HCT116 (cell line): ENCODE results near the gene TAS1R1. TPM values are rescaled to one million over a fixed set of nuclear protein-coding genes. Genes with fewer than 3 reads are reported as not detected.

Experiments
- ATAC-seq: fragments of 200-7000 bp; cut with Tn5 transposase; 2 replicates; pipeline ENCODE4 v1.9.1; 2020; ENCODE audit warnings: mild to moderate bottlenecking, moderate library complexity
- BruUV-seq: library from RNA; stranded (reverse); fragments of 400-500 nt; replicated peaks from 2 replicates; lab custom pipeline; 2021; lab: Mats Ljungman, UMichigan
- CTCF ChIA-PET: fragments of 300-600 bp; sonication (Branson Sonifier 250); formaldehyde crosslinking; loops from one replicate; lab custom pipeline; 2021; ENCODE audit warnings: antibody characterized with exemption; lab: Charles Lee
- POLR2A ChIA-PET: fragments of 300-600, 350-600 bp; sonication (Branson Sonifier 250); formaldehyde crosslinking; loops from one replicate; lab custom pipeline; 2021; ENCODE audit warnings: antibody characterized with exemption; lab: Charles Lee
- RAD21 ChIA-PET, 2 experiments: fragments of 300-600 bp; sonication (Branson Sonifier 250); formaldehyde crosslinking; loops; one replicate each; lab custom pipeline; 2023; ENCODE audit warnings: low total read pairs in 2 of 2; ENCODE audit not compliant: uncharacterized antibody in 2 of 2, unreplicated experiment in 2 of 2, low non-redundant PET in 1 of 2; lab: Charles Lee
- DNase-seq: peaks from one replicate; pipeline ENCODE4 v3.0.0-alpha.2; 2010; ENCODE audit warnings: low read depth, low spot score
- H2AFZ ChIP-seq: fragments of 200-600 bp; shearing (Covaris generic), sonication (generic); 2 replicates; pipeline ENCODE4 v1.6.1; 2017; ENCODE audit warnings: low read depth, mixed run types, mixed read lengths, antibody characterized with exemption, low read length; ENCODE audit not compliant: poor library complexity, severe bottlenecking
- H3K27ac ChIP-seq: 2 replicates; pipeline ENCODE4 v1.5.1; 2012; ENCODE audit warnings: low read depth, low read length
- H3K27me3 ChIP-seq: fragments of 200-600 bp; sonication (generic); 2 replicates; pipeline ENCODE4 v1.6.1; 2016; ENCODE audit warnings: mixed run types, low read length, mixed read lengths; ENCODE audit not compliant: insufficient read depth
- H3K36me3 ChIP-seq, 2 experiments: fragments of 200-500 bp in 1 of 2; fragments of 200-600 bp in 1 of 2; sonication (Bioruptor generic) in 1 of 2; sonication (generic) in 1 of 2; 2 replicates each; pipeline versions ENCODE4 v1.5.1 to v1.6.1; 2014 to 2016; ENCODE audit warnings: low read length in 2 of 2, inconsistent platforms in 1 of 2, mixed read lengths in 1 of 2, mixed run types in 1 of 2; ENCODE audit not compliant: insufficient read depth in 2 of 2, control insufficient read depth in 1 of 2
- H3K4me1 ChIP-seq, 2 experiments: fragments of 200-600 bp in 1 of 2; sonication (generic) in 1 of 2; 2 replicates each; pipeline versions ENCODE4 v1.5.1 to v1.6.1; 2012 to 2017; ENCODE audit warnings: low read length in 2 of 2, inconsistent platforms in 1 of 2, mild to moderate bottlenecking in 1 of 2, mixed read lengths in 1 of 2, mixed run types in 1 of 2, moderate library complexity in 1 of 2; ENCODE audit not compliant: insufficient read depth in 2 of 2, control insufficient read depth in 1 of 2
- H3K4me2 ChIP-seq: fragments of 200-600 bp; sonication (generic); 2 replicates; pipeline ENCODE4 v1.6.1; 2017; ENCODE audit warnings: mixed run types, low read length, mixed read lengths
- H3K4me3 ChIP-seq, 2 experiments: fragments of 200-600 bp in 1 of 2; sonication (generic) in 1 of 2; replicated peaks in 1 of 2; 2 replicates each; pipeline ENCODE4 v1.5.1; 2011 to 2016; ENCODE audit warnings: low read length in 2 of 2, control low read depth in 1 of 2, low read depth in 1 of 2, mild to moderate bottlenecking in 1 of 2, mixed read lengths in 1 of 2, mixed run types in 1 of 2
- H3K79me2 ChIP-seq: fragments of 200-600 bp; sonication (generic); 2 replicates; pipeline ENCODE4 v1.6.1; 2017; ENCODE audit warnings: mild to moderate bottlenecking, mixed run types, low read length, moderate library complexity, mixed read lengths; ENCODE audit not compliant: insufficient read depth
- H3K9ac ChIP-seq: fragments of 200-600 bp; sonication (generic); 2 replicates; pipeline ENCODE4 v1.6.1; 2016; ENCODE audit warnings: low read length, mixed read lengths
- H3K9me2 ChIP-seq: fragments of 200-600 bp; sonication (generic), shearing (Covaris generic); 2 replicates; pipeline ENCODE4 v1.6.1; 2017; ENCODE audit warnings: mixed run types, mild to moderate bottlenecking, moderate library complexity; ENCODE audit not compliant: insufficient read depth
- H3K9me3 ChIP-seq, 2 experiments: fragments of 200-500 bp in 1 of 2; fragments of 200-600 bp in 1 of 2; sonication (Bioruptor generic) in 1 of 2; sonication (generic) in 1 of 2; 2 replicates each; pipeline ENCODE4 v1.6.1; 2014 to 2017; ENCODE audit warnings: low read length in 2 of 2, mixed read lengths in 2 of 2, inconsistent platforms in 1 of 2, low read depth in 1 of 2, mild to moderate bottlenecking in 1 of 2, mixed run types in 1 of 2, moderate library complexity in 1 of 2; ENCODE audit not compliant: control insufficient read depth in 1 of 2, insufficient read depth in 1 of 2
- H4K20me1 ChIP-seq: fragments of 200-600 bp; sonication (generic), shearing (Covaris generic); 2 replicates; pipeline ENCODE4 v1.6.1; 2017; ENCODE audit warnings: mixed run types, mild to moderate bottlenecking, moderate library complexity; ENCODE audit not compliant: insufficient read depth
- CBX3 ChIP-seq: IDR thresholded peaks from 2 replicates; pipeline ENCODE4 v1.6.1; 2012; ENCODE audit warnings: low read depth
- CEBPB ChIP-seq: IDR thresholded peaks from 2 replicates; pipeline ENCODE4 v1.6.1; 2012; ENCODE audit warnings: low read depth
- EGR1 ChIP-seq: IDR thresholded peaks from 2 replicates; pipeline ENCODE4 v1.6.1; 2012; ENCODE audit warnings: low read depth
- ELF1 ChIP-seq: IDR thresholded peaks from 2 replicates; pipeline ENCODE4 v1.6.1; 2012; ENCODE audit warnings: low read depth, borderline replicate concordance
- EZH2phosphoT487 ChIP-seq: fragments of 200-600 bp; IDR thresholded peaks from 2 replicates; pipeline ENCODE4 v1.6.1; 2018; ENCODE audit warnings: antibody characterized with exemption, borderline replicate concordance
- FOSL1 ChIP-seq: IDR thresholded peaks from 2 replicates; pipeline ENCODE4 v1.6.1; 2012; ENCODE audit warnings: low read depth
- POLR2A ChIP-seq: IDR thresholded peaks from 2 replicates; pipeline ENCODE4 v1.7.0; 2011; ENCODE audit warnings: borderline replicate concordance; ENCODE audit not compliant: insufficient read depth, insufficient read length; ENCODE audit errors: extremely low read depth
- RAD21 ChIP-seq: IDR thresholded peaks from 2 replicates; pipeline ENCODE4 v1.6.1; 2012; ENCODE audit warnings: low read depth, mild to moderate bottlenecking
- SP1 ChIP-seq: IDR thresholded peaks from 2 replicates; pipeline ENCODE4 v1.6.1; 2012; ENCODE audit warnings: low read depth
- TCF7L2 ChIP-seq: IDR thresholded peaks from 2 replicates; pipeline ENCODE4 v1.7.0; 2011; ENCODE audit warnings: borderline replicate concordance, inconsistent platforms; ENCODE audit not compliant: insufficient read depth, insufficient read length; ENCODE audit errors: extremely low read depth
- YY1 ChIP-seq: IDR thresholded peaks from 2 replicates; pipeline ENCODE4 v1.6.1; 2011; ENCODE audit warnings: low read length, low read depth, moderate library complexity, mild to moderate bottlenecking; ENCODE audit not compliant: insufficient replicate concordance; ENCODE audit errors: extremely low read depth
- ZFX ChIP-seq: fragments of 450-650 bp; IDR thresholded peaks from 2 replicates; pipeline ENCODE4 v1.6.1; 2017
- intact Hi-C: fragments of 100-400 bp; cut with micrococcal nuclease; formaldehyde crosslinking; loops from 2 replicates; pipeline ENCODE4 v1.10.0; 2022
- total RNA-seq: library from RNA; stranded (reverse); gene quantifications from one replicate; pipeline ENCODE4 v1.2.1, GENCODE V29; 2021; ENCODE audit not compliant: unreplicated experiment
- TF ChIP-seq, protein P1 (sequence below): IDR thresholded peaks from 2 replicates; pipeline ENCODE4 v1.6.1; 2012
- TF ChIP-seq, protein P2 (sequence below): IDR thresholded peaks from 2 replicates; pipeline ENCODE4 v1.6.1; 2011; ENCODE audit warnings: mild to moderate bottlenecking, low read length, moderate library complexity; ENCODE audit not compliant: insufficient replicate concordance; ENCODE audit errors: extremely low read depth
- TF ChIP-seq, protein P3 (sequence below): IDR thresholded peaks from 2 replicates; pipeline ENCODE4 v1.6.1; 2012

TAS1R1 gene
- total RNA-seq, 1 experiment from 2014 or later = not detected

DNA sequence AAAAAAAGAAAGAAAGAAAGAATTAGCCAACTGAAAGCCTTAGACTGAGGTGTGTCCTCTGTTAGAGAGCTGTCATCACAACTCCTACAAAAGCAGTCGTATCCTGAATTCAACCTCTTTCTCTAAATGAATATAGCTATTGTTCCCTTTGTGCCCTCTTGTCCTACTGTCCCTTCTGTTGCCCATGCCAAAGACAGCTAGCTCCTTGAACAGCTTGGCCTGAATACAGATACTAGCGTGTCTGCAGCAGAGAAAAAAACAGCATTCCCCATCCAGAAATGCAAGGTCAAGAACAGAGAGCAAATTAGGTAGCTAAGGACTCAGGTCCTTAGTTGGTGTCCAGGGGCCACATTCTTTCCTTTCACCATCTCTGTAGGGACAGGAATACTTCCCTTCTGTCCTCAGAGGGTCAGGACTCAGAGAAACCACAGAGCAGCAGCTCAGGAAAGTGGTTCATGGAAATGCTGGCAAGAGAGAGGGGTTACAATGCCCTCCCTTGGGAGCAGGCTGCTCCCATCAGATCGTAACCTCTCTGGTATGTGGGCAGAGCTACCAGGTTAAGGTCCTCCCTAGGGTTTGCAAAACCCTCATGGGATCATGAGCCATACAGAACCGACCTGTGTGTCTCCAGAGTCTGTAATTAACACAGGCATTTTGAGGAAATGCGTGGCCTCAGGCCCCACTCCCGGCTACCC is 22.9 kb downstream of the TAS1R1 start:
- DNase-seq = no peak
- Histone ChIP-seq H3K4me3 (no peak overlapping the region), H3K9me3 (no peaks in the 10 kb centered on the region), H3K9ac (no peak overlapping the region), H3K79me2 (peaks cover 30% of the 10 kb centered on the region)
- CTCF ChIA-PET = no interaction called here
- TF ChIP-seq ZFX (no peak), CEBPB (no peak), TCF7L2 (no peak), YY1 (no peak), SP1 (no peak), ELF1 (no peak), EZH2phosphoT487 (no peak), EGR1 (no peak), CBX3 (no peak), FOSL1 (no peak), RAD21 (no peak), POLR2A (no peak)
- TF ChIP-seq, protein P1, sequence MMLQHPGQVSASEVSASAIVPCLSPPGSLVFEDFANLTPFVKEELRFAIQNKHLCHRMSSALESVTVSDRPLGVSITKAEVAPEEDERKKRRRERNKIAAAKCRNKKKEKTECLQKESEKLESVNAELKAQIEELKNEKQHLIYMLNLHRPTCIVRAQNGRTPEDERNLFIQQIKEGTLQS = no peak
- TF ChIP-seq, protein P2, sequence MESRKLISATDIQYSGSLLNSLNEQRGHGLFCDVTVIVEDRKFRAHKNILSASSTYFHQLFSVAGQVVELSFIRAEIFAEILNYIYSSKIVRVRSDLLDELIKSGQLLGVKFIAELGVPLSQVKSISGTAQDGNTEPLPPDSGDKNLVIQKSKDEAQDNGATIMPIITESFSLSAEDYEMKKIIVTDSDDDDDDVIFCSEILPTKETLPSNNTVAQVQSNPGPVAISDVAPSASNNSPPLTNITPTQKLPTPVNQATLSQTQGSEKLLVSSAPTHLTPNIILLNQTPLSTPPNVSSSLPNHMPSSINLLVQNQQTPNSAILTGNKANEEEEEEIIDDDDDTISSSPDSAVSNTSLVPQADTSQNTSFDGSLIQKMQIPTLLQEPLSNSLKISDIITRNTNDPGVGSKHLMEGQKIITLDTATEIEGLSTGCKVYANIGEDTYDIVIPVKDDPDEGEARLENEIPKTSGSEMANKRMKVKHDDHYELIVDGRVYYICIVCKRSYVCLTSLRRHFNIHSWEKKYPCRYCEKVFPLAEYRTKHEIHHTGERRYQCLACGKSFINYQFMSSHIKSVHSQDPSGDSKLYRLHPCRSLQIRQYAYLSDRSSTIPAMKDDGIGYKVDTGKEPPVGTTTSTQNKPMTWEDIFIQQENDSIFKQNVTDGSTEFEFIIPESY = no peak
- TF ChIP-seq, protein P3, sequence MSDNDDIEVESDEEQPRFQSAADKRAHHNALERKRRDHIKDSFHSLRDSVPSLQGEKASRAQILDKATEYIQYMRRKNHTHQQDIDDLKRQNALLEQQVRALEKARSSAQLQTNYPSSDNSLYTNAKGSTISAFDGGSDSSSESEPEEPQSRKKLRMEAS = no peak
- TF ChIP-seq, all 23 proteins: peak for 0
- Histone ChIP-seq H3K4me2 (no peak overlapping the region), H3K4me1 (peaks cover 14 to 23% of the 10 kb centered on the region in 2 experiments), H3K27me3 (no peaks in the 10 kb centered on the region), H3K36me3 (peaks cover 0 to 2% of the 10 kb centered on the region in 2 experiments; a peak in 1 of 4 replicates), H3K27ac (no peak overlapping the region), H4K20me1 (no peaks in the 10 kb centered on the region), H3K9me2 (no peaks in the 10 kb centered on the region), H2AFZ (no peak overlapping the region)
- ATAC-seq = no peak
- no TSS peak for BruUV-seq
- ChIA-PET RAD21 (no interaction called here), POLR2A (interaction anchor here (1.1 kb wide), 1 partner anchor 87 kb away, joined by 4 read pairs; the partner anchor contains the start of gene PLEKHG5)
- intact Hi-C loops = no loop called here
